ENCODE results near the gene KLK7.
"Not testable (repeated sequence)": the region's sequence is repeated elsewhere in the genome, so short reads cannot be mapped to it uniquely, and the experiment has no call there.

The KLK7 gene

DNA sequence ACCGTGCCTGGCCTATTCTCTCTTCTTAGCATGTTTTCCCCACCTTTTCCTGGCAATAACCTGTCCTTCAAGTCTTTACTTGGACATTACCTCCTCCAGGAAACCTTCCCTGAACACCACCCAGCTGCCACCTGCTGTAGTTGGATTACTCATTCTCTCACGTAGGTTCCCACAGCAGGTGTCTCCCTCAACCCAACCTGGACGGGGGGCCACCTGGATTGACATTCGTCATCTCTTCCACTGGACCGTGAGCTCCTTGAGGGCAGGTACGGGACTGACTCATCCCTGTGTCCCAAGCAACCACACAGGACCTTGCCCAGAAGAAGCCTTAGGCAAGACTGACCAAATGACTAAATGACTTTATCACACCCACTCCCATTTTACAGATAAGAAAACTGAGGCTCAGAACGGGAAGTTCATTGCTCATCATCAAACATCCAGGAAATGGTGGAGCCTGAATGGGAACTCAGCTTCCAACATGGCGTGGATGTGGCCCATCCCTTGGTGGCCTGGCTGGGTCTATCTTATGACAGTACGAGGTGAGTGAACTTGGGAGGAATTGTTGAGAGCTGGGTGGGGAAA is 10.8 kb downstream of the KLK7 start:
- DNase-seq (ENCODE audit: insufficient read length) (no peak), FAIRE-seq (no peak)
- TF ChIP-seq POLR2A (IDR thresholded peaks at IDR 0.05; ENCODE audit: low read depth, low read length) (no peak), POLR2AphosphoS5 (IDR thresholded peaks at IDR 0.05; ENCODE audit: low read depth, low read length) (no peak), TAF1 (IDR thresholded peaks at IDR 0.05; ENCODE audit: borderline replicate concordance, low read depth, low read length) (no peak)

DNA sequence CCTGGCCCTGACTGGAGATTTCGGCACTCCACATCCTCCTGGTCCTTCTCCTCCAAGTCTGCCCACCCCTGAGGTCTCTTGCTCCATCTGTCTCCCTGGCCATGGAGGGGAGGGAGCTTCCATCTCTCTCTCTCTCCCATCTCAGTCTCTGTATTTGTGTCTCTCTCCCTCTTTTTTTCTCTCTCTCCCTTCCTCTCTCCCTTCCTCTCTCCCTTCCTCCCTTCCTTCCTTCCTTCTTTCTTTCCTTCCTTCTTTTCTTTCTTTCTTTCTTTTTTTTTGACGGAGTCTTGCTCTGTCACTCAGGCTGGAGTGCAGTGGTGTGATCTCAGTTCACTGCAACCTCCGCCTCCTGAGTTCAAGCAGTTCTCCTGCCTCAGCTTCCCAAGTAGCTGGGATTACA is 13.9 kb downstream of the KLK7 start:
- not testable (repeated sequence) for FAIRE-seq; DNase-seq (ENCODE audit: insufficient read length)

DNA sequence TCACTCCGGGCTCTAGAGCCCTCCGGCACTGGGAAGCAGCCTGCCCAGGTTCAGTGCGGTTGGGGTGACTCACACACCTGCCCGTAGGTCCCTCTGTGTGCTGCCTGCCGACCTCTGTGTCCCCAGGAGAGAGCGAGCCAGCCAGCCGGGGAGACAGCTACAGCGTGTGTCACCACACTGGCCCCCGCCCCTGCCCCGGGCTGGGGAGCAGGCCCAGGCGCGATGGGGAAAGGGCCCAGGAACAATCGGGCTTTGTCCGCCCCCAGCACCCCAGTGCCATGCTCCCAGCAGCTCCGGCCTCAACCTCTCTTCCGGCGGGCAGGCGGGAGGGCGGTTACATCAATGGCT is 14.3 kb downstream of the KLK7 start, which contains the start of gene KLK6:
Gene KLK6, minus strand, starts transcription at position 179 of the 348 bp plus-strand sequence. CDS start 1,487 bp downstream, outside the sequence.
- DNase-seq (ENCODE audit: insufficient read length) (no peak), FAIRE-seq (no peak)
- TF ChIP-seq POLR2A (IDR thresholded peaks at IDR 0.05; ENCODE audit: low read depth, low read length) (no peak), POLR2AphosphoS5 (IDR thresholded peaks at IDR 0.05; ENCODE audit: low read depth, low read length) (no peak), TAF1 (IDR thresholded peaks at IDR 0.05; ENCODE audit: borderline replicate concordance, low read depth, low read length) (no peak)

DNA sequence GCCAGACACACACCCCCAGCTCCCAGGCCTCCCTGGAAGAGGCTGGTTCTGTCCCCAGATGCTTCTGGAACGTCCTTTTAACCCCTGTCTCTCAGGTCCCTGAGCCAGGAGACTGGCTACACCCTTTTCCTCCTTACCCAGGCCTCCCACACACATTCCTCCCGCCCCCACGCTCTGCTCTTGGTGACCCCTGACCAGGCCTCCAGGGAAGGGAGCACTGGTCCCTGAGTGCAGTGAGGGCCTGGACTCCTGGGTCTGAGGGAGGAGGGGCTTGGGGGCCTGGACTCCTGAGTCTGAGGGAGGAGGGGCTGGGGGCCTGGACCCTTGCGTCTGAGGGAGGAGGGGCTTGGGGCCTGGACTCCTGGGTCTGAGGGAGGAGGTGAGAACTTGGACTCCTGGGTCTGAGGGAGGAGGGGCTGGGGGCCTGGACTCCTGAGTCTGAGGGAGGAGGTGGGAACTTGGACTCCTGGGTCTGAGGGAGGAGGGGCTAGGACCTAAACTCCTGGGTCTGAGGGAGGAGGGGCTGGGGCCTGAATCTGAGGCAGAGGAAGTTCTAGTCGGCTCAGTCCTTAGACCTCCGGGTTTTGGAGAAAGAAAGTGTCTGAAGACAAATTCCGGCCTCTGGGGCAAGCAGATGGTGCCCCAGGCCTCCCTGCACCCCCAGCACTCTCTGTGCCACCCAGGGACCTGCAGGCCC is 14.9 kb downstream of the KLK7 start:
- no peak for FAIRE-seq
- DNase-seq (ENCODE audit: insufficient read length), result no peak
- TF ChIP-seq TAF1 (IDR thresholded peaks at IDR 0.05; ENCODE audit: borderline replicate concordance, low read depth, low read length) (no peak), POLR2A (IDR thresholded peaks at IDR 0.05; ENCODE audit: low read depth, low read length) (no peak), POLR2AphosphoS5 (IDR thresholded peaks at IDR 0.05; ENCODE audit: low read depth, low read length) (no peak)

DNA sequence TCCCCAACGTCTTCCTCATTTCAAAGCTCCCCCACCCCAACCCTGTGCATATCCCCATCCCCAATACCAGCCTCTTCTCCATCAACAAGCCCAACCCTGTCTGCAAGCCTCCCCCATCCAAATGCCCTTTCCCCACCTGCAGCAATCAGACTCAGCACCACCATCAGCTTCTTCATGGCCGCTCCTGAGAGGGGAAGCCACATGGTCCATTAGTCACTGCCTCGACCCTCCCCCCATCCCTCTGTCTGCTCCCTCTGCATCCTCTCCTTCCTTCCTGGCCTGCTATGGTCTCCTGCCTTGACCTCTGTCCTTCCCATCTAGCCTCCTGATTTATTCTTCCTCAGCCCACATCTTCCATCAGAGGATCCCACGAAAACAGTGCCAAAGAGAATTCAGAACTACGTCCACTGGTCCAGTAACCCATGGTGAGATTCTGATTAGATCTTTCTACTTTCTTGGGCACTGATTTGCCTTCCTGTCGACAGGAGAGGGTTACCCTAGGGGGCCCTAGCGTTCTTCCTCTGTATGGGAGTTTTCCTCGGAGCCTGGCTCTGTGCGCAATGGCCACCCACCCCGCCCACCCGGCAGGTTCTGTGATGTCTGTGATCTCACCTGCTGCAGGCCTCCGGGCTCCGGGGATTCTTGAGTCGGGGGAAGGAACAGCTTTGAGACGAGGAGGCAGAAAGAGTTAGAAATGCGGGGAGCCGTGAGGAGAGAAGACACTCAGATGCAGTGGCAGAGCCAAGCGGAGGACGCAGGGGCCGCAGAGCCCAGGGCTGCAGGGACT is 15.6 kb downstream of the KLK7 start:
- no peak for FAIRE-seq
- DNase-seq (ENCODE audit: insufficient read length), result no peak
- TF ChIP-seq POLR2AphosphoS5 (IDR thresholded peaks at IDR 0.05; ENCODE audit: low read depth, low read length) (no peak), POLR2A (IDR thresholded peaks at IDR 0.05; ENCODE audit: low read depth, low read length) (no peak), TAF1 (IDR thresholded peaks at IDR 0.05; ENCODE audit: borderline replicate concordance, low read depth, low read length) (no peak)

DNA sequence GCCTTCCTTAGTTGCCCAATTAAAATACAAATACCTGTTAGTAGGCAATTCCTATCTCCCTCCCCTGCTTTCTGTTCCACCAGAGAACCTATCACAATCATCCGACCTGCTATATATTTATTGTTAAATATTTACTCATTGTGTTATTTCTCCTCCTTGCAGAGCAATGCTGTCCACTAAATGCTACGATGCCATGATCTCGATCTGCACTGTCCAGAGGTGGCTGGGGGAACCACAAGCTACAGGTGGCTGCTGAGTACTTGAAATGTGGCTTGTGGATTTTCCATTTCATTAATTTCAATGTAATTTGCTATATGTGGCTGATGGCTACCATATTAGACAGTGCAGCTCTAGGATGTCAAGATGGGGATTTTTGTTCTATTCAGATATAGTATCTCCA is 19.5 kb downstream of the KLK7 start:
- no peak for DNase-seq (ENCODE audit: insufficient read length)
- TF ChIP-seq TAF1 (IDR thresholded peaks at IDR 0.05; ENCODE audit: borderline replicate concordance, low read depth, low read length), result no peak
- TF ChIP-seq POLR2AphosphoS5 (IDR thresholded peaks at IDR 0.05; ENCODE audit: low read depth, low read length), result no peak
- TF ChIP-seq POLR2A (IDR thresholded peaks at IDR 0.05; ENCODE audit: low read depth, low read length), result no peak
- no peak for FAIRE-seq

DNA sequence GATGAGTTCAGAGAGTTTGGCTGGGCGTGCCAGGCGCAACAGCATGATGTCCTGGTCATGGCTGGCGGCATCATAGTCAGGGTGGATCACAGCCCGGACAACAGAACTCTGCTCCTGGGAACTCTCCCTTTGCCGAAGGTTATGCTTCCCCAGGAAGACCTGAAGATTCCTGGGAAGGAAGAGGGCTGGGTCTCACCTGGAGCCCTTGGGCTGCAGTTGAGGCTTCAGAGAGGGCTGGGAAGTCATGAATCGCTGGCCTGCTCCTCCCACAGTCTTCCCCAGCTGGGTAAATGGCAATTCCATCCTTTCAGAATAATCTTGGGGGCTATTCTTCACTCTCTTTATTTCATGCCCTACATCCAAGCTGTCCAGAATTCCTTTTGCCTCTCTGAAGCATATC is 20.3 kb downstream of the KLK7 start:
- FAIRE-seq (no peak), DNase-seq (ENCODE audit: insufficient read length) (no peak)
- TF ChIP-seq TAF1 (IDR thresholded peaks at IDR 0.05; ENCODE audit: borderline replicate concordance, low read depth, low read length) (no peak), POLR2A (IDR thresholded peaks at IDR 0.05; ENCODE audit: low read depth, low read length) (no peak), POLR2AphosphoS5 (IDR thresholded peaks at IDR 0.05; ENCODE audit: low read depth, low read length) (no peak)

DNA sequence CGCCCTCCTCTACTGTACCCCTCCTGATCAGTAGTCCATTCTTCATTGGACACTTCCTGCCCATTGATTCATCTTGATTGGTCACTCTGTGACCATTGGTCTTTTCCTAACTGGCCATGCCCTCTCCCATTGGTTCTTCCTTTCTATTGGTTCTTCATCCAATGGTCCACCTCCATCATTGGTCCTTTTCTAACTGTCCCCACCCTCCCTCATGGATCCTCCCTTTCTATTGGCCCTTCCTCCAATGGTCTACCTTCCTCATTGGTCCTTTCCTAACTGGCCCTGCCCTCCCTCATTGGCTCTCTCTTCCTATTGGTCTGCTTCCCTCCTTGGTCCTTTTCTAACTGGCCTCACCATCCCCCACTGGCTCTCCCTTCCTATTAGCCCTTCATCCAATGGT is 21.5 kb downstream of the KLK7 start:
- DNase-seq (ENCODE audit: insufficient read length) (no peak), FAIRE-seq (no peak)
- TF ChIP-seq POLR2AphosphoS5 (IDR thresholded peaks at IDR 0.05; ENCODE audit: low read depth, low read length) (no peak), TAF1 (IDR thresholded peaks at IDR 0.05; ENCODE audit: borderline replicate concordance, low read depth, low read length) (no peak), POLR2A (IDR thresholded peaks at IDR 0.05; ENCODE audit: low read depth, low read length) (no peak)

DNA sequence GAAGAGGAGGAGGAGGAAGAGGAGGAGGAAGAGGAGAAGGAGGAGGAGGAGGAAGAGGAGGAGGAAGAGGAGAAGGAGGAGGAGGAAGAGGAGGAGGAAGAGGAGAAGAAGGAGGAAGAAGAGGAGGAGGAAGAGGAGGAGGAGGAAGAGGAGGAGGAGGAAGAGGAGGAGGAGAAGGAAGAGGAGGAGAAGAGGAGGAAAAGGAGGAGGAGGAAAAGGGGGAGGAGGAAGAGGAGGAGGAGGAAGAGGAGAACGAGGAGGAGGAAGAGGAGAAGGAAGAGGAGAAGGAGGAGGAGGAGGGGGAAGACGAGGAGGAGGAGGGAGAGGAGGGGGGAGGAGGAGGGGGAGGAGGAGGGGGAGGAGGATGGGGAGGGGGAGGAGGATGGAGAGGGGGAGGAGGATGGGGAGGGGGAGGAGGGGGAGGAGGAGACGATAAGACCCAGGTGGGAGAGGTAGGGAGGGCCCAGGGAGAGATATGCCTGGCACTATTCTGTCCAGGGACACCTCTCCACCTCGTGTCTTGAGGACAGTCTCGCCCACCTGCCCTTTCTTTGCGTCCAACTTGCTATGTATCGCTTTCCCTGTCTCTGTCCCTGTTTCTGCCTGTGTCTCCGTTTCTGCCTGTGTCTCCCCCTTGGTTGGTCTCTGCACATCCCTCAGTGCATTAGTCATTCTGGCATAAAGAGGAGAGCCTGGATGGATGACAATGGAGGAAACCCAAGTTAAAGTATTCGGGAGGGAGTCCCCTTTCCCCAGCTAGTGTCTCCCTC is 23.8 kb downstream of the KLK7 start:
- no peak for TF ChIP-seq TAF1 (IDR thresholded peaks at IDR 0.05; ENCODE audit: borderline replicate concordance, low read depth, low read length)
- TF ChIP-seq POLR2AphosphoS5 (IDR thresholded peaks at IDR 0.05; ENCODE audit: low read depth, low read length), result no peak
- TF ChIP-seq POLR2A (IDR thresholded peaks at IDR 0.05; ENCODE audit: low read depth, low read length), result no peak
- DNase-seq (ENCODE audit: insufficient read length) (no peak), FAIRE-seq (no peak)

DNA sequence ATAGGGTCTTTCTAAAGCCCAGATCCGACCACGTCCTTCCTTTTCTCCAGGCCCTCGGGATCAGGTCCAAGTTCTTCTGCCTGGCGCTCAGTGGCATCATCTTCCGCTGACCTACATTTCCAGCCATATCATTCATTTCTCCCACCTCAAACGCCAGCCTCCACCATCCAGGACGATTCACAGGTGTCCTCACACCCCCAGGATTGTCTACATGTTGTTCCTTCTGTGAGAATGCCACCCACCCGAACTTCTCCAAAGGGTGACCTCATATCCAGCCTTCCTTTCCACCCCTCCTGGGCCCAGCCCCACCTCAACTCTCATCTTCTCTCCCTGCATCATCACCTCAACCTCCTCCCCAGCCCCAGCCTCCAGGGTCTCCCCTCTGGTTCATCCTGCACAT is 26.1 kb downstream of the KLK7 start:
- no peak for DNase-seq (ENCODE audit: insufficient read length)
- no peak for FAIRE-seq
- TF ChIP-seq POLR2AphosphoS5 (IDR thresholded peaks at IDR 0.05; ENCODE audit: low read depth, low read length), result no peak
- no peak for TF ChIP-seq TAF1 (IDR thresholded peaks at IDR 0.05; ENCODE audit: borderline replicate concordance, low read depth, low read length)
- no peak for TF ChIP-seq POLR2A (IDR thresholded peaks at IDR 0.05; ENCODE audit: low read depth, low read length)

DNA sequence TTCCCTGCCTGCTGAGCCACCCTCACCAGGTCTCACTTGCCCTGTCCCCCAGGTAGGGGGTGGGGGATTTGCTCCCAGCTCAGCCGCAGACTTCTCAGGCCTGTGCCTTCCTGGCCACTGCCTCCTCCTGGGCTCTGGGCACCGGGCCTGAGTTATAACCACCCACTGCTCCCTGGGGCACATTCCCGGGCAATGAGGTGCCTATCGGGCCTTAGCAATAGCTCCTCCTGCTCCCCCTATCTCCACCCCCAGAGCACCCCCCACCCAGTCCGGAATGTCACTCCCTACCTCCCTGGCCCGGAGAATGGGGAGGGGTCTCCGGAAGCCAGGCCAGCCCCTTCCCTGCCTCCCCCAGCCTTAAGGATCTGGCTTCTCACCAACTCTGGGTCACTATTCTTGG is 30.8 kb downstream of the KLK7 start, which contains the start of gene KLK5:
Gene KLK5, minus strand, starts transcription at position 129 of the 400 bp plus-strand sequence. CDS start 381 bp downstream, outside the sequence.
- DNase-seq (ENCODE audit: insufficient read length) (no peak), FAIRE-seq (no peak)
- TF ChIP-seq POLR2A (IDR thresholded peaks at IDR 0.05; ENCODE audit: low read depth, low read length) (no peak), TAF1 (IDR thresholded peaks at IDR 0.05; ENCODE audit: borderline replicate concordance, low read depth, low read length) (no peak), POLR2AphosphoS5 (IDR thresholded peaks at IDR 0.05; ENCODE audit: low read depth, low read length) (no peak)

All from GM12892 (cell line).